Loucy (cell line): Measurements from ENCODE around the gene FSD2.

ENCODE experiments used
- EZH2phosphoT487 ChIP-seq: fragments of 200-600 bp; IDR thresholded peaks from 2 replicates; pipeline ENCODE4 v1.6.1; 2018; ENCODE audit warnings: antibody characterized with exemption, mild to moderate bottlenecking, moderate library complexity, borderline replicate concordance
- TF ChIP-seq, protein P1 (sequence below): fragments of 200-600 bp; sonication (generic); conservative IDR thresholded peaks from 2 replicates; pipeline ENCODE4 v1.5.1; 2014; ENCODE audit warnings: mild to moderate bottlenecking, antibody characterized with exemption, low read length

DNA sequence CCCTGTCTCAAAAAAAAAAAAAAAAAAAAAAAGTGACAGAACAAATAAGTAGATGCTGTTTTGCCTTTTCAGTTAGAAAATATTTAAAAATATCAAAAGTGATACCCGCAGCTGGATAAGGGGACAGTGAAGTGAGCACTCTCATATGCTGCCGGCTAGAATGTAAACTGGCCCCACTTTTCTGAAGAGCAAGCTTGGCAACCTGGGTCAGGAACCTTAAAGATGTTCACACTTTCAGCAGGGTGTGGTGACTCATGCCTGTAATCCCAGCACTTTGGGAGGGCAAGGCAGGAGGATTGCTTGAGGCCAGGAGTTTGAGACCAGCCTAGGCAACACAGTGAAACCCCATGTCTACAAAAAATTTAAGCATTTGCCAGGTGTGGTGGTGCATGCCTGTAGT lies 17.4 kb downstream of the FSD2 start:
- TF ChIP-seq, protein P1, sequence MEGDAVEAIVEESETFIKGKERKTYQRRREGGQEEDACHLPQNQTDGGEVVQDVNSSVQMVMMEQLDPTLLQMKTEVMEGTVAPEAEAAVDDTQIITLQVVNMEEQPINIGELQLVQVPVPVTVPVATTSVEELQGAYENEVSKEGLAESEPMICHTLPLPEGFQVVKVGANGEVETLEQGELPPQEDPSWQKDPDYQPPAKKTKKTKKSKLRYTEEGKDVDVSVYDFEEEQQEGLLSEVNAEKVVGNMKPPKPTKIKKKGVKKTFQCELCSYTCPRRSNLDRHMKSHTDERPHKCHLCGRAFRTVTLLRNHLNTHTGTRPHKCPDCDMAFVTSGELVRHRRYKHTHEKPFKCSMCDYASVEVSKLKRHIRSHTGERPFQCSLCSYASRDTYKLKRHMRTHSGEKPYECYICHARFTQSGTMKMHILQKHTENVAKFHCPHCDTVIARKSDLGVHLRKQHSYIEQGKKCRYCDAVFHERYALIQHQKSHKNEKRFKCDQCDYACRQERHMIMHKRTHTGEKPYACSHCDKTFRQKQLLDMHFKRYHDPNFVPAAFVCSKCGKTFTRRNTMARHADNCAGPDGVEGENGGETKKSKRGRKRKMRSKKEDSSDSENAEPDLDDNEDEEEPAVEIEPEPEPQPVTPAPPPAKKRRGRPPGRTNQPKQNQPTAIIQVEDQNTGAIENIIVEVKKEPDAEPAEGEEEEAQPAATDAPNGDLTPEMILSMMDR: no peak
- TF ChIP-seq EZH2phosphoT487: no peak
